CD8-positive, alpha-beta memory T cell (primary cell): ENCODE results near the gene GADL1. TPM values are rescaled to one million over a fixed set of nuclear protein-coding genes. Genes with fewer than 3 reads are reported as not detected.

Source experiments
- CTCF ChIA-PET: fragments of 350-600 bp; sonication (Branson Sonifier 250); formaldehyde crosslinking; loops from one replicate; lab custom pipeline; 2021; ENCODE audit warnings: antibody characterized with exemption; lab: Charles Lee
- POLR2A ChIA-PET: fragments of 350-600 bp; sonication (Branson Sonifier 250); formaldehyde crosslinking; loops from one replicate; lab custom pipeline; 2021; ENCODE audit warnings: antibody characterized with exemption; lab: Charles Lee
- DNase-seq, 5 donors: peaks; one replicate each; pipeline versions ENCODE4 v3.0.0 to v3.0.0-alpha.2; 2020 to 2022; ENCODE audit warnings: mixed read lengths in 1 of 5
- H3K27ac ChIP-seq: one replicate; pipeline ENCODE4 v1.7.0; 2013; ENCODE audit warnings: low read depth, mild to moderate bottlenecking, low read length, moderate library complexity
- H3K27me3 ChIP-seq: 2 replicates; pipeline ENCODE4 v1.7.0; 2013; ENCODE audit warnings: low read length, mild to moderate bottlenecking; ENCODE audit not compliant: insufficient read depth, poor library complexity, severe bottlenecking
- H3K36me3 ChIP-seq: 2 replicates; pipeline ENCODE4 v1.7.0; 2013; ENCODE audit warnings: mild to moderate bottlenecking, low read length, moderate library complexity; ENCODE audit not compliant: insufficient read depth
- H3K4me1 ChIP-seq: 2 replicates; pipeline ENCODE4 v1.7.0; 2013; ENCODE audit warnings: mild to moderate bottlenecking, low read length, moderate library complexity; ENCODE audit not compliant: insufficient read depth
- H3K4me3 ChIP-seq: 2 replicates; pipeline ENCODE4 v1.7.0; 2013; ENCODE audit warnings: mild to moderate bottlenecking, low read length
- H3K9me3 ChIP-seq: 2 replicates; pipeline ENCODE4 v1.7.0; 2013; ENCODE audit warnings: mild to moderate bottlenecking, low read length
- H3K27ac Mint-ChIP-seq, 8 donors: one replicate each; pipeline ENCODE4 v1.8.0; 2020 to 2021; ENCODE audit warnings: mixed read lengths in 8 of 8, mild to moderate bottlenecking in 6 of 8, inconsistent platforms in 3 of 8, moderate library complexity in 3 of 8
- H3K27me3 Mint-ChIP-seq, 2 donors: one replicate each; pipeline ENCODE4 v1.8.0; 2020 to 2021; ENCODE audit warnings: mixed read lengths in 2 of 2, mild to moderate bottlenecking in 1 of 2, moderate library complexity in 1 of 2
- H3K36me3 Mint-ChIP-seq, 3 donors: one replicate each; pipeline ENCODE4 v1.8.0; 2020 to 2021; ENCODE audit warnings: mixed read lengths in 3 of 3, inconsistent platforms in 1 of 3, mild to moderate bottlenecking in 1 of 3
- H3K4me1 Mint-ChIP-seq, 3 donors: one replicate each; pipeline ENCODE4 v1.8.0; 2020 to 2021; ENCODE audit warnings: mixed read lengths in 3 of 3, inconsistent platforms in 1 of 3, mild to moderate bottlenecking in 1 of 3
- H3K4me3 Mint-ChIP-seq, 7 donors: one replicate each; pipeline ENCODE4 v1.8.0; 2020 to 2021; ENCODE audit warnings: mixed read lengths in 7 of 7, mild to moderate bottlenecking in 6 of 7, moderate library complexity in 4 of 7, inconsistent platforms in 2 of 7
- H3K9me3 Mint-ChIP-seq, 5 donors: one replicate each; pipeline ENCODE4 v1.8.0; 2020 to 2022; ENCODE audit warnings: mixed read lengths in 5 of 5, mild to moderate bottlenecking in 3 of 5, moderate library complexity in 2 of 5, inconsistent platforms in 1 of 5
- polyA plus RNA-seq: library from polyadenylated mRNA; unstranded; fragments of 300-500 nt; fragmentation: Illumina TruSeq; gene quantifications from one replicate; pipeline ENCODE4 v1.2.3, GENCODE V29; 2021
- total RNA-seq, 2 experiments: library from RNA; stranded (reverse); gene quantifications; one replicate each; pipeline ENCODE4 v1.2.3, GENCODE V29; 2021

Gene GADL1
- total and polyA plus RNA-seq, 3 experiments from 2014 or later: not detected

GRCh38 chr3:30699927-30700326 is 194.5 kb downstream of the GADL1 start:
- Histone ChIP-seq H3K27me3 (no peaks in the 10 kb centered on the region), H3K9me3 (no peaks in the 10 kb centered on the region), H3K4me1 (no peaks in the 10 kb centered on the region), H3K36me3 (no peaks in the 10 kb centered on the region), H3K4me3 (no peak overlapping the region), H3K27ac (no peak overlapping the region)
- Mint-ChIP-seq H3K27ac (no peak overlapping the region), H3K4me1 (peaks cover 20 to 35% (median 26%) of the 10 kb centered on the region in 3 donors), H3K36me3 (peaks cover 7 to 51% (median 20%) of the 10 kb centered on the region in 3 donors), H3K9me3 (peaks cover 0 to 6% (median 0%) of the 10 kb centered on the region in 5 donors), H3K27me3 (no peaks in the 10 kb centered on the region), H3K4me3 (no peak overlapping the region)
- POLR2A ChIA-PET: no interaction called here
- CTCF ChIA-PET: no interaction called here
- no peak for DNase-seq

- Mint-ChIP-seq H3K27me3 (no peaks in the 10 kb centered on the region), H3K4me3 (no peak overlapping the region), H3K36me3 (peaks cover 7 to 62% (median 26%) of the 10 kb centered on the region in 3 donors), H3K4me1 (peaks cover 16 to 35% (median 32%) of the 10 kb centered on the region in 3 donors), H3K9me3 (peaks cover 0 to 6% (median 0%) of the 10 kb centered on the region in 5 donors), H3K27ac (peak overlapping the region in 1 of 8 donors; percentile 11)
- H3K36me3 ChIP-seq: peaks cover 5% of the 10 kb centered on the region
- H3K27ac ChIP-seq: no peak overlapping the region
- CTCF ChIA-PET: interaction anchor here (3.2 kb wide), 1 partner anchor 500 kb away, joined by 8 read pairs; no protein-coding TSS in a partner anchor
- no peak for DNase-seq
- no peaks in the 10 kb centered on the region for H3K4me1 ChIP-seq
- no peaks in the 10 kb centered on the region for H3K9me3 ChIP-seq
- POLR2A ChIA-PET: no interaction called here
- H3K4me3 ChIP-seq: no peak overlapping the region
- no peaks in the 10 kb centered on the region for H3K27me3 ChIP-seq
Measured at GRCh38 chr3:30698549-30698948, 195.9 kb downstream of the GADL1 start.

GRCh38 chr3:30696896-30697295 is 197.6 kb downstream of the GADL1 start:
- ChIA-PET POLR2A (interaction anchor here (0.6 kb wide), 1 partner anchor 18 kb away, joined by 5 read pairs; no protein-coding TSS in a partner anchor), CTCF (interaction anchor here (0.9 to 3.2 kb wide), 2 partner anchors 55 to 498 kb away, joined by 3 to 8 read pairs; no protein-coding TSS in a partner anchor)
- DNase-seq: no peak
- Histone ChIP-seq H3K9me3 (no peaks in the 10 kb centered on the region), H3K27me3 (no peaks in the 10 kb centered on the region), H3K36me3 (peaks cover 17% of the 10 kb centered on the region), H3K27ac (no peak overlapping the region), H3K4me3 (no peak overlapping the region), H3K4me1 (peaks cover 15% of the 10 kb centered on the region)
- Mint-ChIP-seq H3K27ac (peak overlapping the region in 6 of 8 donors; percentile 17 to 61 (median 32)), H3K27me3 (no peaks in the 10 kb centered on the region), H3K9me3 (no peaks in the 10 kb centered on the region), H3K4me1 (peaks cover 25 to 49% (median 47%) of the 10 kb centered on the region in 3 donors), H3K36me3 (peaks cover 7 to 74% (median 30%) of the 10 kb centered on the region in 3 donors), H3K4me3 (no peak overlapping the region)

GRCh38 chr3:30696403-30696819 is 198.1 kb downstream of the GADL1 start:
- H3K9me3 Mint-ChIP-seq: no peaks in the 10 kb centered on the region
- H3K4me3 Mint-ChIP-seq: no peak overlapping the region
- Histone ChIP-seq H3K27ac (no peak overlapping the region), H3K4me1 (peaks cover 18% of the 10 kb centered on the region), H3K27me3 (no peaks in the 10 kb centered on the region), H3K4me3 (no peak overlapping the region), H3K9me3 (no peaks in the 10 kb centered on the region), H3K36me3 (peaks cover 17% of the 10 kb centered on the region)
- no peaks in the 10 kb centered on the region for H3K27me3 Mint-ChIP-seq
- ChIA-PET POLR2A (interaction anchor here (0.6 kb wide), 1 partner anchor 17 kb away, joined by 5 read pairs; no protein-coding TSS in a partner anchor), CTCF (interaction anchor here (3.2 kb wide), 1 partner anchor 498 kb away, joined by 8 read pairs; no protein-coding TSS in a partner anchor)
- H3K4me1 Mint-ChIP-seq: peaks cover 25 to 54% (median 50%) of the 10 kb centered on the region in 3 donors
- peaks cover 7 to 78% (median 31%) of the 10 kb centered on the region in 3 donors for H3K36me3 Mint-ChIP-seq
- peak overlapping the region in 5 of 8 donors; percentile 17 to 48 (median 26) for H3K27ac Mint-ChIP-seq
- DNase-seq: no peak

- H3K27ac Mint-ChIP-seq: peak overlapping the region in 6 of 8 donors; percentile 7 to 61 (median 57)
- H3K27me3 Mint-ChIP-seq: no peaks in the 10 kb centered on the region
- H3K27ac ChIP-seq: no peak overlapping the region
- H3K4me3 Mint-ChIP-seq: no peak overlapping the region
- DNase-seq: no peak
- POLR2A ChIA-PET: no interaction called here
- no peaks in the 10 kb centered on the region for H3K9me3 ChIP-seq
- H3K27me3 ChIP-seq: no peaks in the 10 kb centered on the region
- peaks cover 4 to 88% (median 33%) of the 10 kb centered on the region in 3 donors for H3K36me3 Mint-ChIP-seq
- no peaks in the 10 kb centered on the region for H3K9me3 Mint-ChIP-seq
- CTCF ChIA-PET: interaction anchor here (1.8 to 3.2 kb wide), 3 partner anchors 18 to 497 kb away, joined by 6 to 16 read pairs (median 8); no protein-coding TSS in a partner anchor
- H3K36me3 ChIP-seq: peaks cover 23% of the 10 kb centered on the region
- peaks cover 29 to 63% (median 53%) of the 10 kb centered on the region in 3 donors for H3K4me1 Mint-ChIP-seq
- H3K4me1 ChIP-seq: peaks cover 20% of the 10 kb centered on the region
- H3K4me3 ChIP-seq: no peak overlapping the region
Measured at GRCh38 chr3:30695302-30696061, 199.0 kb downstream of the GADL1 start.

- H3K4me3 Mint-ChIP-seq: no peak overlapping the region
- Histone ChIP-seq H3K27ac (no peak overlapping the region), H3K9me3 (no peaks in the 10 kb centered on the region), H3K27me3 (no peaks in the 10 kb centered on the region), H3K36me3 (peaks cover 31% of the 10 kb centered on the region), H3K4me1 (peaks cover 28% of the 10 kb centered on the region), H3K4me3 (no peak overlapping the region)
- H3K9me3 Mint-ChIP-seq: no peaks in the 10 kb centered on the region
- peaks cover 36 to 71% (median 61%) of the 10 kb centered on the region in 3 donors for H3K4me1 Mint-ChIP-seq
- H3K36me3 Mint-ChIP-seq: peaks cover 4 to 94% (median 33%) of the 10 kb centered on the region in 3 donors
- POLR2A ChIA-PET: interaction anchor here (0.6 to 1.6 kb wide), 3 partner anchors 11 to 36 kb away, joined by 3 to 8 read pairs (median 4); no protein-coding TSS in a partner anchor
- no peak for DNase-seq
- no peaks in the 10 kb centered on the region for H3K27me3 Mint-ChIP-seq
- CTCF ChIA-PET: interaction anchor here (1.1 to 2.8 kb wide), 8 partner anchors 8 to 652 kb away, joined by 4 to 16 read pairs (median 7); no protein-coding TSS in a partner anchor
- peak overlapping the region in 2 of 8 donors; percentile 19 to 58 for H3K27ac Mint-ChIP-seq
Measured at GRCh38 chr3:30694668-30695067, 199.8 kb downstream of the GADL1 start.

GRCh38 chr3:30694148-30694547 is 200.3 kb downstream of the GADL1 start:
- Histone ChIP-seq H3K27me3 (no peaks in the 10 kb centered on the region), H3K4me3 (no peak overlapping the region), H3K9me3 (no peaks in the 10 kb centered on the region), H3K4me1 (peaks cover 33% of the 10 kb centered on the region), H3K36me3 (peaks cover 36% of the 10 kb centered on the region), H3K27ac (no peak overlapping the region)
- Mint-ChIP-seq H3K4me1 (peaks cover 38 to 76% (median 66%) of the 10 kb centered on the region in 3 donors), H3K36me3 (peaks cover 4 to 97% (median 33%) of the 10 kb centered on the region in 3 donors), H3K4me3 (no peak overlapping the region), H3K27ac (peak overlapping the region in 1 of 8 donors; percentile 19), H3K9me3 (no peaks in the 10 kb centered on the region), H3K27me3 (no peaks in the 10 kb centered on the region)
- ChIA-PET POLR2A (interaction anchor here (0.6 to 1.6 kb wide), 4 partner anchors 11 to 87 kb away, joined by 3 to 8 read pairs (median 4); no protein-coding TSS in a partner anchor), CTCF (interaction anchor here (0.7 to 2.8 kb wide), 24 partner anchors 9 to 839 kb away, joined by 3 to 16 read pairs (median 4); partner anchors contain the start of gene STT3B)
- DNase-seq: no peak
